ENCODE results near the gene EPB41L4B.

- no peak for TF ChIP-seq POLR2AphosphoS5 (IDR thresholded peaks at IDR 0.05)
- TF ChIP-seq CTCF (IDR thresholded peaks at IDR 0.05) = no peak
Observed at GRCh38 chr9:109301012-109301411, 19.8 kb downstream of the EPB41L4B start.

All from breast epithelium (tissue), 3 donors.